GM18526 (cell line): ENCODE data around the gene RTKN2.

Source experiments
- POLR2A ChIP-seq: IDR thresholded peaks from 3 replicates; pipeline ENCODE4 v1.6.1; 2011; ENCODE audit not compliant: insufficient read length; ENCODE audit errors: extremely low read depth

Gene RTKN2

DNA sequence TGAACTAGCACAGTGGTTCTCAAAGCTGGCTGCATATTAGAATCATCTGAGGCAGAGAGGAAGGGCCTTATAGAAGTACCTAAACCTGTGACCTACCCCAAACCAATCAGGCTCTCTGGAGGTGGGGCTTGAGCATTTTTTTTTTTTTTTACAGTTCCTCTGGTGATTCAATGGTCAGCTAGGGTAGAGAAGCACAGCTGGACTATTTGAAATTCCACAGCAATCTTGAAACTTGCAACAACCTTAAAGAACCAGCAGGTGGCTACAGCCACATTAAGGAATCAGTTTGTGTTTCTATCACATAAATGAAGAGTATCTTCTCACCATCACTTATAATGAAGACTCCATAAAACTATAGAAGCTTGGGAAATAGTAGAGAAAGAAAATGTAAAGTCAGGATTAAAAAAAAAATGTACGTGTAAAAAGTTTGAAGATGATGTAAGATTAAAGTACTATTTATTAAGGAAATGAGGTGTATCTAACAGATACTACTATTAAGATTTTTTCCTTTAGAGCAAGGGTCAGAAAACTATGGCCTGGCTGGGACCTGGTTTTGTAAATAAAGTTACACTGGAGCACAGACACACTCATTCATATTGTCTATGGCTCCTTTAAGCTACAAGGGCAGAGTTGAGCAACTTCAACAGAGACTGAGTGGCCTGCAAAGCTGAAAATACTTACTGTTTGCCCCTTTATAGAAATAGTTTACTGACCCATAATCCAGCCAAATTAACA, 3.8 kb downstream of the RTKN2 start:
- no peak for TF ChIP-seq POLR2A

DNA sequence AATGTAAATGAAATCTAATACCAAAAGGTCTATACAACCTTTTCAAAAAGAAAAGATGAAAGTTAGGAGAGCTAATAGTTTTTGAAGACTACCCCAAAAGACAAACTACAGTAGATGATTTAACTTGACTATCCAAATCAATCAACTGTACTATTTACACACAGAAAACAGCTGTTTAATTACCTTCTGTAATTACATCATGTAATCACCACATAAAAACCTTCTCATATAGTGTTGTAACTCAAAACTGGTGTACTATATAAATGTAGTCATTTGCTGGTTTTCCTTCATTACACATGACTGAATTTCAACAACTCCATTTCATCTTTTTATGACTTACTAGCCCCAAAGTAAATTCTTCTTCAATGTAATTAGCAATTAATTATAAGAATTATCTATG, 4.5 kb downstream of the RTKN2 start:
- TF ChIP-seq POLR2A, result no peak

- no peak for TF ChIP-seq POLR2A
Measured at GRCh38 chr10:62261666-62262065, 7.0 kb downstream of the RTKN2 start.

DNA sequence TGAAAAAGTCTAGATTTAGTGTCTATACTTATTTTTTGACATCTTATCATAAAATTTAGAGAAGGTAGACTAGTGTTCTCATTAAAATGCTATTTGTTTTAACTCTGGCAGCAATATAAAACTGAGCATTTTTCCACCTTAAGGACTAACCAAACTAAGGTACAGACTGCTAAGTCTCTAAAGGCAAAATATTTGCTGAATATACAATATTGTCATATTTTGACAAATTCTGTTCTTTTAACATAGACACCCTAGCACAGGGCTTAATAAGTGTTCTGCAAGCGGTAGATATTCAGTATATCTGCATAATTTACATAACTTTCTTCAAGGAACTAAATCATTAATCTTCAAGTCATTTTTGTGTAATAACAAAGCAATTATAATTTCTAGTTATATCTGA, 8.6 kb downstream of the RTKN2 start:
- TF ChIP-seq POLR2A, result no peak

DNA sequence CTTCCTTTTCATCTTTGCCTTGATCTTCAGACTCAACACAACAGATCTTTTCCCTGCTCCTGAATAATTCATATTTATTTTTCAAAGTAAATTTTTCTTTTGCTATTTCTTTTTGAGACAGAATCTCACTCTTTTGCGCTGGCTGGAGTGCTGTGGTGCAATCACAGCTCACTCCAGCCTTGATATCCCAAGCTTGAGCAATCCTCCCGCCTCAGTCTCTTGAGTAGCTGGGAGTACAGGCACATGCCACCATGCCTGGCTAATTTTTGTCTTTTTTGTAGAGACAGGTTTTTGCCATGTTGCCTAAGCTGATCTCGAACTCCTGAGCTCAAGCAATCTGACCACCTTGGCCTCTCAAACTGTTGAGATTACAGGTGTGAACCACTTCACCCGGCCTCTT, 9.2 kb downstream of the RTKN2 start:
- no peak for TF ChIP-seq POLR2A

- no peak for TF ChIP-seq POLR2A
Measured at GRCh38 chr10:62258926-62259325, 9.7 kb downstream of the RTKN2 start.

GRCh38 chr10:62253704-62254103, 14.9 kb downstream of the RTKN2 start:
- TF ChIP-seq POLR2A, result no peak

GRCh38 chr10:62252051-62252450, 16.6 kb downstream of the RTKN2 start:
- no peak for TF ChIP-seq POLR2A

GRCh38 chr10:62250594-62251198, 17.9 kb downstream of the RTKN2 start:
- TF ChIP-seq POLR2A, result no peak

GRCh38 chr10:62249957-62250356, 18.7 kb downstream of the RTKN2 start:
- no peak for TF ChIP-seq POLR2A

GRCh38 chr10:62248465-62248864, 20.2 kb downstream of the RTKN2 start:
- TF ChIP-seq POLR2A, result no peak

GRCh38 chr10:62244785-62245467, 23.7 kb downstream of the RTKN2 start:
- no peak for TF ChIP-seq POLR2A

DNA sequence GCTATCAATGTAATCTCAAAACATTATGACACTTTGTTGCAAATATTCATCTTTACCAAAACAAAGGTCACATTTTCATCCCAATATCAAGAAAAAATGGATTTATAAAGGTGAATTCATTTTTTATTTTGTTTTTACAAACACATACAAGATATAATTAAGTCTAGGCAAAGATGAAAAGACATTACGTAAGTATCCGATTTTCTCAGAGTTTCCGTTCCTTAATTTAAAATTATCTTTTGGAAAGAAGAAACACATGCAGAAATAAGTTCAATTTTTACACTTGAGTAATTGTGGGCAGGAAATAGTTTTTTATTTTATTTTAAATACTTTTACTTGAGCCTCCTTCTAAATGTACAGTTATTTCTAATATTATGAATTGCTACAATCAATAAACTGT, 24.6 kb downstream of the RTKN2 start:
- no peak for TF ChIP-seq POLR2A

DNA sequence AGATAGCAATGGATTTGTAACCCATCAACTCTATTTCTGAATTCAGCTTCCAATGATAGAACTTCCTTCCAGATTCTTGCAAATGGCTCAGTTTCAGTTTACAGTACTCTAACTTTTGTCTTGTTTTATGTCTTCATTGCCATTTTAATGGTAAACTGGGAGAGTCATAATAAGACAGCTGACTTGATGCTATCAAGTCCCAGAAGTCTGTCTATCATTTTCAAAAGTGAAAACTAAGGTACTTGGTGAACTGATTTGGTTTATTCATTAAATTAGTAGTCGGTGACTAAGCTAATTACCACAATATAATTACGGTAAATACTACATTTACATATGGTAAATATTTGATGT, 25.0 kb downstream of the RTKN2 start:
- TF ChIP-seq POLR2A, result no peak

GRCh38 chr10:62239994-62240393, 28.6 kb downstream of the RTKN2 start:
- no peak for TF ChIP-seq POLR2A

DNA sequence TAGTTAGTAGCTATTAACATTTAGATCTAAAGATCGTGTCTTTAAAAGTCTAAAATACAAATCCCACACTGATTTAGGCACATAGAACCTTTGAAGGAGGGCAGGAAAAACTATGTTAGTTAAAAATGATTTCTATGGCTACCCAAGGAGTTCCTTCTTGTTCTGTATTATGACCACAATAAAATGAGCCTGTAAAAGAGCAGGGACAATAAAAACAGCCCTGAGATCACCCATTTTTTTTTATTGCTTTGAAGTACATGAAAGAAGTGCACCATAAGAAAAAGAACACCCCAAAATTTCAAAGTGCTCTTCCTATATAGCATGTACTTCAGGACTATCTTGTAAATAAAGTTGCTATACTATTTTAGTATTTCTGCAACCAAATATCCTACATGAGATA, 29.8 kb downstream of the RTKN2 start:
- no peak for TF ChIP-seq POLR2A
